ENCODE measurements around the gene CMTM8.
"Not testable (repeated sequence)": the region's sequence is repeated elsewhere in the genome, so short reads cannot be mapped to it uniquely, and the experiment has no call there.

DNA sequence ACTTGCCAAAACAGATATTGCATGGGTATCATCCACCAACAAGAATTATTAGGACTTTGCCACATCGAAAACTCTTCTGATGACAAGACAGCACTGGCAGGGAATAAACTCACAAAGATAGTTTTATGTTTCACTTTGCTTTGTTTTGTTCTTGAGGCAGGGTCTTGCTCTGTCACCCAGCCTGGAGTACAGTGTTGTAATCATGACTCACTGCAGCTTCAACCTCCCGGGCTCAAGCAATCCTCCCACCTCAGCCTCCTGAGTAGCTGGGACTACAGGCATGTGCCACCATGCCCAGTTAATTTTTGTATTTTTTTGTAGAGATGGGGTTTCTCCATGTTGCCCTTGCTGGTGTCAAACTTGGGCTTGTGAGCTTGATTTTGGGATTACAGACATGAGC is 151.1 kb downstream of the CMTM8 start:
- TF ChIP-seq EP300 (IDR thresholded peaks at IDR 0.05; ENCODE audit: low read depth); POLR2AphosphoS5 (IDR thresholded peaks at IDR 0.05): not testable (repeated sequence)
